GM18861 (cell line): Measurements from ENCODE around the gene SARS1.

ENCODE experiments used
- ATAC-seq: cut with Tn5 transposase; IDR thresholded peaks from one replicate; pipeline ENCODE4 v1.9.1; 2021; ENCODE audit not compliant: unreplicated experiment

SARS1 gene

DNA sequence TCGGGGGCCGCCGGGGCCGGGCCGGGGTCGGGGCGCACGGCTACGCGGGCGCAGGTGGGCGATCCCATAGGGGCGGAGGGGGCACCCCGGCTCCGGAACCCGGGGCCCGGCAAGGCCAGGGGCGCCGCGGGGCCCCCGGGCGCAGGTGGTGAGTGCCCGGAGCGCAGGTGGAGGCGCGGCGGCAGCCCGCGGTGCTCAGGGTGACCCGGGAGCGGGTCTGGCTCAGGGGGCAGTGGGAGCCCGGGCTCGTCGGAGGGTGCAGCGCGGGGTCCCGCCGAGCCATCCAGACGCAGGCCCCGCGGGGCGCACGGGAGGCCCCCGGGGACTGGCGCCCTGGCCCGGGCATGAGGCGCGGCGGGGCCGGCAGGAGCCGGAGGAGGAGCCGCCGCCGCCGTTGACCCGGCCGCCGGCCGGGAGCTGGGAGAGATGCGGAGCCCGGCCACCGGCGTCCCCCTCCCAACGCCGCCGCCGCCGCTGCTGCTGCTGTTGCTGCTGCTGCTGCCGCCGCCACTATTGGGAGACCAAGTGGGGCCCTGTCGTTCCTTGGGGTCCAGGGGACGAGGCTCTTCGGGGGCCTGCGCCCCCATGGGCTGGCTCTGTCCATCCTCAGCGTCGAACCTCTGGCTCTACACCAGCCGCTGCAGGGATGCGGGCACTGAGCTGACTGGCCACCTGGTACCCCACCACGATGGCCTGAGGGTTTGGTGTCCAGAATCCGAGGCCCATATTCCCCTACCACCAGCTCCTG, 36.1 kb downstream of the SARS1 start:
- peak; percentile 37 for ATAC-seq

DNA sequence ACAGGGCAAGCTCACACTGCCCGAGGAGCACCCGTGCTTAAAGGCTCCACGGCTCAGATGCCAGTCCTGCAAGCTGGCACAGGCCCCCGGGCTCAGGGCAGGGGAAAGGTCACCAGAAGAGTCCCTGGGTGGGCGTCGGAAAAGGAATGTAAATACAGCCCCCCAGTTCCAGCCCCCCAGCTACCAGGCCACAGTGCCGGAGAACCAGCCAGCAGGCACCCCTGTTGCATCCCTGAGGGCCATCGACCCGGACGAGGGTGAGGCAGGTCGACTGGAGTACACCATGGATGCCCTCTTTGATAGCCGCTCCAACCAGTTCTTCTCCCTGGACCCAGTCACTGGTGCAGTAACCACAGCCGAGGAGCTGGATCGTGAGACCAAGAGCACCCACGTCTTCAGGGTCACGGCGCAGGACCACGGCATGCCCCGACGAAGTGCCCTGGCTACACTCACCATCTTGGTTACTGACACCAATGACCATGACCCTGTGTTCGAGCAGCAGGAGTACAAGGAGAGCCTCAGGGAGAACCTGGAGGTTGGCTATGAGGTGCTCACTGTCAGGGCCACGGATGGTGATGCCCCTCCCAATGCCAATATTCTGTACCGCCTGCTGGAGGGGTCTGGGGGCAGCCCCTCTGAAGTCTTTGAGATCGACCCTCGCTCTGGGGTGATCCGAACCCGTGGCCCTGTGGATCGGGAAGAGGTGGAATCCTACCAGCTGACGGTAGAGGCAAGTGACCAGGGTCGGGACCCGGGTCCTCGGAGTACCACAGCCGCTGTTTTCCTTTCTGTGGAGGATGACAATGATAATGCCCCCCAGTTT, 36.9 kb downstream of the SARS1 start:
- no peak for ATAC-seq

DNA sequence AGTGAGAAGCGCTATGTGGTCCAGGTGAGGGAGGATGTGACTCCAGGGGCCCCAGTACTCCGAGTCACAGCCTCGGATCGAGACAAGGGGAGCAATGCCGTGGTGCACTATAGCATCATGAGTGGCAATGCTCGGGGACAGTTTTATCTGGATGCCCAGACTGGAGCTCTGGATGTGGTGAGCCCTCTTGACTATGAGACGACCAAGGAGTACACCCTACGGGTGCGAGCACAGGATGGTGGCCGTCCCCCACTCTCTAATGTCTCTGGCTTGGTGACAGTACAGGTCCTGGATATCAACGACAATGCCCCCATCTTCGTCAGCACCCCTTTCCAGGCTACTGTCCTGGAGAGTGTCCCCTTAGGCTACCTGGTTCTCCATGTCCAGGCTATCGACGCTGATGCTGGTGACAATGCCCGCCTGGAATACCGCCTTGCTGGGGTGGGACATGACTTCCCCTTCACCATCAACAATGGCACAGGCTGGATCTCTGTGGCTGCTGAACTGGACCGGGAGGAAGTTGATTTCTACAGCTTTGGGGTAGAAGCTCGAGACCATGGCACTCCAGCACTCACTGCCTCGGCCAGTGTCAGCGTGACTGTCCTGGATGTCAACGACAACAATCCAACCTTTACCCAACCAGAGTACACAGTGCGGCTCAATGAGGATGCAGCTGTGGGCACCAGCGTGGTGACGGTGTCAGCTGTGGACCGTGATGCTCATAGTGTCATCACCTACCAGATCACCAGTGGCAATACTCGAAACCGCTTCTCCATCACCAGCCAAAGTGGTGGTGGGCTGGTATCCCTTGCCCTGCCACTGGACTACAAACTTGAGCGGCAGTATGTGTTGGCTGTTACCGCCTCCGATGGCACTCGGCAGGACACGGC, 37.8 kb downstream of the SARS1 start:
- ATAC-seq: no peak

DNA sequence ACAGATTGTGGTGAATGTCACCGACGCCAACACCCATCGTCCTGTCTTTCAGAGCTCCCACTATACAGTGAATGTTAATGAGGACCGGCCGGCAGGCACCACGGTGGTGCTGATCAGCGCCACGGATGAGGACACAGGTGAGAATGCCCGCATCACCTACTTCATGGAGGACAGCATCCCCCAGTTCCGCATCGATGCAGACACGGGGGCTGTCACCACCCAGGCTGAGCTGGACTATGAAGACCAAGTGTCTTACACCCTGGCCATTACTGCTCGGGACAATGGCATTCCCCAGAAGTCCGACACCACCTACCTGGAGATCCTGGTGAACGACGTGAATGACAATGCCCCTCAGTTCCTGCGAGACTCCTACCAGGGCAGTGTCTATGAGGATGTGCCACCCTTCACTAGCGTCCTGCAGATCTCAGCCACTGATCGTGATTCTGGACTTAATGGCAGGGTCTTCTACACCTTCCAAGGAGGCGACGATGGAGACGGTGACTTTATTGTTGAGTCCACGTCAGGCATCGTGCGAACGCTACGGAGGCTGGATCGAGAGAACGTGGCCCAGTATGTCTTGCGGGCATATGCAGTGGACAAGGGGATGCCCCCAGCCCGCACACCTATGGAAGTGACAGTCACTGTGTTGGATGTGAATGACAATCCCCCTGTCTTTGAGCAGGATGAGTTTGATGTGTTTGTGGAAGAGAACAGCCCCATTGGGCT, 38.6 kb downstream of the SARS1 start:
- ATAC-seq: no peak

DNA sequence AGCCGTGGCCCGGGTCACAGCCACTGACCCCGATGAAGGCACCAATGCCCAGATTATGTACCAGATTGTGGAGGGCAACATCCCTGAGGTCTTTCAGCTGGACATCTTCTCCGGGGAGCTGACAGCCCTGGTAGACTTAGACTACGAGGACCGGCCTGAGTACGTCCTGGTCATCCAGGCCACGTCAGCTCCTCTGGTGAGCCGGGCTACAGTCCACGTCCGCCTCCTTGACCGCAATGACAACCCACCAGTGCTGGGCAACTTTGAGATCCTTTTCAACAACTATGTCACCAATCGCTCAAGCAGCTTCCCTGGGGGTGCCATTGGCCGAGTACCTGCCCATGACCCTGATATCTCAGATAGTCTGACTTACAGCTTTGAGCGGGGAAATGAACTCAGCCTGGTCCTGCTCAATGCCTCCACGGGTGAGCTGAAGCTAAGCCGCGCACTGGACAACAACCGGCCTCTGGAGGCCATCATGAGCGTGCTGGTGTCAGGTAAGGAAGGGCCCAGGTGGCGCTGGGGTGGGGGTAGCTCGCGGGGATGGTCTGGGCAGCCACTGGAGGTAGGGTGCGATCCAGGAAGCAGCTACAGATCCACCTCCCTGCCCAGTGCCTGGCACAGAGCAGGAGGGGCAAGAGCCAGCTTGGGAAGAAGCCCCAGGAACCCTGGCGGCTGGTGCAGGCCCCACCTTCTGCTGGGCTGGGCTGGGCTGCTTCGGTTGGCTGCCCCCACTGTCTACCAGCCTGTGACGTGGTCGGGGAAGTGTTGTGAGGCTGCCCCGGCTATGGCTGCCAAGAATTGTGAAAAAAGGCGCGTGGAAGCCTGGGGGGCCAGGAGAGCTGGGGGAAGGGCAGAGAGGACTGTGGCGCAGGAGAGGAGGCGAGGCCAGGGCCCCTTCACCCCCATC, 39.4 kb downstream of the SARS1 start:
- no peak for ATAC-seq

DNA sequence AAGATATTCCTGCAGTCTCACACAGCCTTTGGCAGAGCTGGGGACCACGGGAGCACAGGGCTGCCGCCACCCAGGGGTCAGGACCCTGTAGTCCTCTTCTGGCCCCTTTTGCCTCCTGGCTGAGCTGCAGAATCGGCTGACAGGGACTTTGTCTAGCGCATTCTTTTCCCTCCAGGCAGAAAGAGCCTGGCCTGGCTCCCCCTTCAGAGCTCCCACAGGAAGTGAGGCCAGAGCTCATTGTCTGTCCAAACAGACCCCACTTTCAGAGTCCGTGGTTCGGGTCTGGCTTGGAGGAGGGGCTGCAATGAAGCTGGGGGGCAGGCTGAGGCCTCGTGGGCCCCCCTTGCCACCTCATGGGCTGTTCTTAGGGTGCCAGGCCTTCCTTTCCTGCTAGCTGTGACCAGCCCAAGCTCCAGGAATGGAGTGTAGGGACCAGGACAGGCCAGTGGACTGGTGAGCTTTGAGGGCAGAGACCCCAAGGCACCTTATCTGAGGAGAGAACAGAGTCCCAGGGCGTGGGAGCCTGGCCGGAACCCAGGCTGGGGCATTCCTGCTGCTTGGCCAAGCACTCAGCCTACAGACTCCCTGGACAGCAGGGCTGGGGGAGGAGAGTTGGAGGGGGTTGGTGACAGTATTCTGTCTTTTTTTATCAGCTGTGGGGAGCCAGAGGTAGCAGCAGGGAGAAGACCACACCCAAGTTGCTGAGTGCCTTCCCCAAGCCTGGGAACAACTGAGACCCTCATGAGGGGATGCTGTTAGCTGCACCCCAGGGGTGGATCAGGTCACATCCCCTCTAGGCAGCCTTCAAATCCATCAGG, 40.3 kb downstream of the SARS1 start:
- no peak for ATAC-seq

DNA sequence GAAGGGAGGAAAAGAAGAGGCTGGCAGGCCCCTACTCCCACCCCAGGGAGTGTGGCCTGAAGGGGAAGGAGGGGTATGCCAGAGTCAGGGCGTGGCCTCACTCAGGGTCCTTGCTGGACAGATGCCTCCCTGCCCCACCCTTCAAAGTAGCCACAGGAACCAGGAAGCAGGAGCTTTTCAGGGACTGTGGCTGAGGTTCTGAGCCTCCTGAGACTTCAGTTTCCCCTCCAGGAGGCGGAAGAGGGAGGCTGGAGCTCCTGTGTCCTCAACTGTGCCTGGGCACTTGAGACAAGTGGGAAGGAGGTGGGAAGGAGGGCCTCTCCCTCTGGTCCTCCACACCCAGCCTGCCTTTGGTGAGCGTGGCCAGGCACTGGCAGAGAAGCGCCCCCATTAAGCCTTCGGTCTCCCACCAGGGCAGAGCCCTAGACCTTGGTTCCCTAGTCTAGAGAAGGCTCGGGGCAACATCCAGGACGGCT, 40.9 kb downstream of the SARS1 start:
- no peak for ATAC-seq

DNA sequence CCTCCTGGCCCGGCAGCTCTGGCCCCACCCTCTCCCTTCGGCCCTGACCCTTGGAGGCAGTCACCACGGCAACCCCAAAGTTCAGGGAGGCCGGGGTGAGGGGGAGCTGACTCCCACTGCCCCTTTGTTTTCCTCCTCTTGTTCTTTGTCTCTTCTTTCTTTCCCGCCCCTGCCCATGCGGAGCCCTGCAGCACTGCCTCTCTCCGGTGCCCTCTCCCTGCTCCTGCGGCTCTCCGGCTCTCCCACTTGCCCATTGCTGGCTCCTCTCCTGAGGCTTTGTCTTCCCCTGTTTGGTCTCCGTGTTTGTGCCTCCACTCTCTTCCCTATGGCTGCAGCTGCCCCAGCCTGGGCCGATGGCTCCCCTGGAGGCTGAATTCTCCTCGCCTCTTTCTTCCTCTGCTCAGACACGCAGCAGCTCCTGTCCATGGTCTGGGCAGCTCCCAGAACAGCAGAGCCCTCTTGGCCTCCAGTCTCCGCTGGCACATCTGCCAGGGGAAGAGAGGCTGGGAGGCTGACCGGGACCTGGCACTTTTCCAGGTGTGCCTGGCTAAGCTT, 41.5 kb downstream of the SARS1 start:
- no peak for ATAC-seq

DNA sequence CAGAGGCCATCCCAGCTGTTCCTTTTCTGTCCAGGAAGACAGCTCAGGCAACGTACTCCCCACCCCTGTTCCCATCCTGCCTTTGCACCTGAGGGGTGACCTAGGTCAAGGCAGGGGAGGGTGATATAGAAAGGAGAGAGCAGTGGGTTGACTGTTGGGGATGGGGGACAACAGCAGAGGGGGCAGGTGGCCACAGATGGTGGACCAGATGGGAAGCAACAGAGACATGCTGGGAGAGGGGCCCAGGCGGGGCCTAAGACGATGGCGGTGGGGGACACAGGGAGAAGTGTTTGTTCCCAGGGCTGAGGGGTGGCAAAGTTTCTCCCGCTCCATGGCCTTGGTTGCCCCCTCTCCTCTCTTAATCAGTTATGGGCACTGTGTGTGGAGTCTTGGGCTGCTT, 42.0 kb downstream of the SARS1 start:
- no peak for ATAC-seq

DNA sequence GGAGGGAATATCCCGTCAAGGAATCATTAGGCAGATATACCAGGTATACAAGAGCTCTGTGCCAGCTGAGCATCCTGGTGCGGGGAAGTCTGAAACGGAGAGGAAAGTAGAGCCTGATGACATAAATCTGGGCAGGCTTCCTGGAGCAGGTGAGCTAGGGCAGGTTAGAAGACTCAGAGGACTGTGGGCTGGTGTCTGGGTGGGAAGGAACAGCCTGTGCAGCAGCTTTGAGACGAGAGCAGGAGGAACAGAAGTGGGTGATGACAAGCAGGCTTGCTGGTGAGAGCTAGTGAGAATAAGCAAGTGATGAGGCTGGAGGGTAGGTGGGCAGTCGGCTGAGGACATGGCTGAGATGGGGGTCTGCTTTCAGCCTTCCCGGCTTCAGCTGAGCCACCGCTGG, 42.4 kb downstream of the SARS1 start:
- ATAC-seq: no peak

DNA sequence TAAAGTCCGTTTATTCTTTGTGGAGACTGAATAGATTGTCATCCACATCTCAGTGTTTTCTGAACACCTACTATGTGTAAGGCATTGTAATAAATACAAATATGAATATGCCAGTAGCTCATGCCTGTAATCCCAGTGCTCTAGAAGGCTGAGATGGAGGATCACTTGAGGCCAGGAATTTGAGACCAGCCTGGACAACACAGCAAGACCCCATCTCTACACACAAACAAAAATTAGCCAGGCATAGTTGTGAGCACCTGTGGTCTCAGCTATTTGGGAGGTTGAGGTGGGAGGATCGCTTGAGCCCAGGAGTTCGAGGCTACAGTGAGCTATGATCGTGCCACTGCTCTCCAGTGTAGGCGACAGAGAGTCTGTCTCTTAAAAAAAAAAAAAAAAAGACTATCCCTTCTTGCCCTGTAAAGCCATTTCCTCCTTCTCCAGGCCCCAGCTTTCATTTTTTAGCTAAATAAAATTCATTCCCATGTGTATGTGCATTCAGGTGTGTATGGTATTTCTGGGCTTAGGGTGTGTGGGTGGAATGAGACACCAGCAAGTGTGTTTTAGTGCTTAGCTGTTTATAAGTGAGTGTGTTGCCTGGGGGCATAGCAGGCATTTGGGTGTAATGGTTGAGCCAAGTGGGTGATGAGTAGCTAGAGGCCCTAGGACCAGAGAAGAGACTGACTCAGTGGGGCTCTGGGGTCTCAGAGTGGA, 43.4 kb downstream of the SARS1 start:
- no peak for ATAC-seq

DNA sequence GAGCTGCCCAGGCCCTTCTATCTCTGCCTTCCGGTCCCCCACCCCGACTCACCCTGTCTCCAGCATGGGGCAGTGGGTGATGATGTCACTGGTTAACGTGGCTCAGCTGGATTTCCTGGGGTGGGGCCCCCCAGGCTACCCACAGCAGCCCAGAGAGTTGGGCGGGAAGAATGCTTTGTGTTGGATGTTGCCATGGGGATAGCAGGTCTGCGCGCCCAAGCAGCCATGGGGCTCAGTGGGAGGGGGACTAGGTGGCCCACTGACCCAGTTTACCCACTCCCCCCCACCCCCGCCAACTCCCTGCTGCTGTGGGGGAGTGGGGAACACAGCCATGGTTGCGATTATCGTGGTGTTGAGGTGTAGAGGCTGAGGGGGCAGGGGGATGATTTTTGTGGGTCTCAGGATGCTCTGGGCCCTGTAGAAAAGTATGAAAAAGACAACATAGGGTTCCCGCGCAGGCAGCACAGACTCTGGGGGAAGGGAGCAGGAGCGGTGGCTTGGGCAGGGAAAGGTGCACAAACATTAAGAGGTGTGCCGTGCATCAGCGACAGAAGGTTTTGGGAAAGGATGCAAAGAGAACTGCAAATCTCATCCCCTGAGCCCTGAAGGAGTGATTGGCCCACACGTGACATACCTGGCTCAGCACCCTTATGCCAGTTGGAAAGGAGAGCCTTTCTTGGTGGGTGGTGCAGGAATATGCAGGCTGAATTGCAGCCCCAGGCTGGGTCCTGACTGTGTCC, 44.1 kb downstream of the SARS1 start:
- ATAC-seq: no peak

DNA sequence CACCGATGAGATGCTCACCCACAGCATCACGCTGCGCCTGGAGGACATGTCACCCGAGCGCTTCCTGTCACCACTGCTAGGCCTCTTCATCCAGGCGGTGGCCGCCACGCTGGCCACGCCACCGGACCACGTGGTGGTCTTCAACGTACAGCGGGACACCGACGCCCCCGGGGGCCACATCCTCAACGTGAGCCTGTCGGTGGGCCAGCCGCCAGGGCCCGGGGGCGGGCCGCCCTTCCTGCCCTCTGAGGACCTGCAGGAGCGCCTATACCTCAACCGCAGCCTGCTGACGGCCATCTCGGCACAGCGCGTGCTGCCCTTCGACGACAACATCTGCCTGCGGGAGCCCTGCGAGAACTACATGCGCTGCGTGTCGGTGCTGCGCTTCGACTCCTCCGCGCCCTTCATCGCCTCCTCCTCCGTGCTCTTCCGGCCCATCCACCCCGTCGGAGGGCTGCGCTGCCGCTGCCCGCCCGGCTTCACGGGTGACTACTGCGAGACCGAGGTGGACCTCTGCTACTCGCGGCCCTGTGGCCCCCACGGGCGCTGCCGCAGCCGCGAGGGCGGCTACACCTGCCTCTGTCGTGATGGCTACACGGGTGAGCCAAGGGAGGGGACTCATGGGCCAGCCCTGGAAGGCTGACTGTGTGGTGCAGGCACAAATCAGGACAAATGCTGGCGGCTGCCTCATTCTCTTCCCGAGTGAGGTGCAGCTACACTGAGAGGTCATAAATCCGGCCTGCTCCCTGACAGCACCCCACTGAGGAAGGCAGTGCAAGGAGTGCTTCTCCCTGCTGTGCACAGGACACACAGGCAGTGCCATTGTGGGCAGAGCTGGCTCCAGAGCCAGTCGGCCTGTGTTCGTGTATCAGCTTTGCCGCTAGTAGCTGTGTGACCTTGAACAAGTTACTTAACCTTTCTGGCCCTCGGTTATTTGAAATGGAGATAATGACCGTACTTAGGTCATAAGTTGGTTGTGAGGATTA, 45.1 kb downstream of the SARS1 start:
- no peak for ATAC-seq

DNA sequence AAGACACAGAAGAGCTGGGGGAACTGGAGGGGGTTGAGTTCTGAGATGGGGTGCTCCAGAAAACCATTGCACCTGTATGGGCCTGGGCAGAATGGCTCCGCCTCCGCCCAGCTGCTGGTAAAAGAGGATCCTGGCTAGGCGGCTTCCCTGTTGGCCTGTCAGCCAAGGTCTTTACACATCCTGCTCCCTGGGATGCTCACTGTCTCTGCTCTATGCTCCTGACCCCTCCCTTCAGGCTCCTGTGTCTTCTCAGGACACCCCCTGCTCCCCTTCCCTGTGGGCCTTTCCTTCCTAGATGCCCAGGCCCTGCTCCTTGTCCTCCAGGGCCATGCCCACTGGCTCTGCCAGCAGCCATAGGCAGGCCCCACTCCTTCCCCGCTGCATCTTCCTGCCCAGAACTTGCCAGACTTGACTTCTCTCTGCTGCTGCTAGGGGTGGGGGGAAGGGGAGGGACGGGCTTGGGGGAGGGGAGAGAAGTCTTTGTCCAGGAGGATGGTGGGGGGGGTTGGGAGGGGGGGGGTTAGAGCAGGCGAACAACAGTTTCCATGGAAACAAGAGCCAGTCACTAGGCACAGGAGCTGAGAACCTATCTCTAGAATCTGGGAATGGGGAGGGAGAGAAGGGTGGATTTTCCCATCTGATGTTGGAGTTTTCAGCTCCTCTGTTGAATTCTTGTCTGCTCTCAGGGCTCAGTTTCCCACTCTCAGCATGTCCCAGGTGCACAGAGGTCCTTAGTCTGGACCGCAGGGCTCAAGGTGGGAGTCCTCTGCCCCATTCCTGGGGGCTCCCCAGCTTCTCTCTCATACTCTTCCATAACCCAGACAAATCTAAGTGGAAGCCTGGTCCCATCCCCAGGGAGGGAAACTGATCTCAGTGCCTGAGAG, 46.2 kb downstream of the SARS1 start:
- ATAC-seq: no peak

DNA sequence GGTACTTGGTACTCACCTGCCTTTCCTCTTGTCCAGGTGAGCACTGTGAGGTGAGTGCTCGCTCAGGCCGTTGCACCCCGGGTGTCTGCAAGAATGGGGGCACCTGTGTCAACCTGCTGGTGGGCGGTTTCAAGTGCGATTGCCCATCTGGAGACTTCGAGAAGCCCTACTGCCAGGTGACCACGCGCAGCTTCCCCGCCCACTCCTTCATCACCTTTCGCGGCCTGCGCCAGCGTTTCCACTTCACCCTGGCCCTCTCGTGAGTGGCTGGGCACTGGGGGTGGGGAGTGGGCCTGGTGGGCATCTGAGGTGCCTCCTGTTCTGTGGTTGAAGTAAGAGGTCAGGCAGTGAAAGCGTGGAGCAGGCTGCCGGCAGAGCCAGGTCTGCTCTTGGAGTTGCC, 47.3 kb downstream of the SARS1 start:
- no peak for ATAC-seq
